ENCODE measurements around the gene HSPA9.

The HSPA9 gene

DNA sequence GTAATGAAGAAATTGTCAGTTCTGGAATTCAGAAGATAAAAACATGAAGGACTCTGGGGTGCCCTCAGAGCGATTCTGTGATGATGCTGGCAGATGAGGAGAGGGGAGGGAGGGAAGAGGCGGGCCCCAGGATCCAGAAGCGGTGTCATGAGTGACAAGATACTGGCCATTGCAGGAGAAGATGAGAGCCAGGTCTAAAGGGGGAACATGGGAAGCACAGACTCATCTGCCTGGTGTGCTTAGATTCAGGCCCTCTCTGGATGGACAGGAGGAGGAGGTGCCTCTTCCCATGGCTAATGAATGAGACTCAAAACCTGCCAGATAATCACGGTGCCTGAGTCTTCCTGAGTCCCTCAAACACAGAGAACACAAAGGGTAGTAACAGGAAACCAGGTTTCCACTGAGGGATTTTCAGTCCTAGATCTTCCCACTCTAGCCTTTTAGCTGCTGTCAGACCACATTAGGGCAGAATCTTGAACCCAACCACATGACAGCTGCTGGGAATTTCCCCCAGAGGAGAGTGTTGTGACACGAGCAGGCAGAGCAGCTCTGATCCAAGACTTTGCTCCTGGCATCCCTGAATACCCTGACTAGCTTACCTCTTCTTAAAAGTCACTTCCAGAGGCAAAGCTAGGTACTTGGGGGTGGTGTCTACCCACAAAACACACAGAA, 28.2 kb upstream of the HSPA9 start:
- Histone ChIP-seq H2AFZ (peak overlapping the region; percentile 38), H3K27ac (no peak overlapping the region), H3K9me3 (ENCODE audit: control insufficient read depth, low read length) (no peaks in the 10 kb centered on the region), H3K4me3 (ENCODE audit: low read depth, low read length) (no peak overlapping the region), H3K36me3 (ENCODE audit: control insufficient read depth, insufficient read depth, low read length) (no peaks in the 10 kb centered on the region), H3K4me2 (ENCODE audit: low read length) (no peak overlapping the region), H3K4me1 (peaks cover 5% of the 10 kb centered on the region), H3K27me3 (ENCODE audit: control insufficient read depth, insufficient read depth, low read length) (no peaks in the 10 kb centered on the region), H3K9ac (no peak overlapping the region), H3K79me2 (no peaks in the 10 kb centered on the region)
- TF ChIP-seq, protein P1, sequence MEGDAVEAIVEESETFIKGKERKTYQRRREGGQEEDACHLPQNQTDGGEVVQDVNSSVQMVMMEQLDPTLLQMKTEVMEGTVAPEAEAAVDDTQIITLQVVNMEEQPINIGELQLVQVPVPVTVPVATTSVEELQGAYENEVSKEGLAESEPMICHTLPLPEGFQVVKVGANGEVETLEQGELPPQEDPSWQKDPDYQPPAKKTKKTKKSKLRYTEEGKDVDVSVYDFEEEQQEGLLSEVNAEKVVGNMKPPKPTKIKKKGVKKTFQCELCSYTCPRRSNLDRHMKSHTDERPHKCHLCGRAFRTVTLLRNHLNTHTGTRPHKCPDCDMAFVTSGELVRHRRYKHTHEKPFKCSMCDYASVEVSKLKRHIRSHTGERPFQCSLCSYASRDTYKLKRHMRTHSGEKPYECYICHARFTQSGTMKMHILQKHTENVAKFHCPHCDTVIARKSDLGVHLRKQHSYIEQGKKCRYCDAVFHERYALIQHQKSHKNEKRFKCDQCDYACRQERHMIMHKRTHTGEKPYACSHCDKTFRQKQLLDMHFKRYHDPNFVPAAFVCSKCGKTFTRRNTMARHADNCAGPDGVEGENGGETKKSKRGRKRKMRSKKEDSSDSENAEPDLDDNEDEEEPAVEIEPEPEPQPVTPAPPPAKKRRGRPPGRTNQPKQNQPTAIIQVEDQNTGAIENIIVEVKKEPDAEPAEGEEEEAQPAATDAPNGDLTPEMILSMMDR (IDR thresholded peaks at IDR 0.05) = no peak

- peaks cover 5% of the 10 kb centered on the region for H3K4me1 ChIP-seq
- TF ChIP-seq, protein P1 (IDR thresholded peaks at IDR 0.05) = no peak
- H3K9ac ChIP-seq = no peak overlapping the region
- H3K4me2 ChIP-seq (ENCODE audit: low read length) = no peak overlapping the region
- no peaks in the 10 kb centered on the region for H3K79me2 ChIP-seq
- H3K27ac ChIP-seq = no peak overlapping the region
- H3K4me3 ChIP-seq (ENCODE audit: low read depth, low read length) = no peak overlapping the region
- H2AFZ ChIP-seq = peak overlapping the region; percentile 42
- no peaks in the 10 kb centered on the region for H3K27me3 ChIP-seq (ENCODE audit: control insufficient read depth, insufficient read depth, low read length)
- H3K36me3 ChIP-seq (ENCODE audit: control insufficient read depth, insufficient read depth, low read length) = no peaks in the 10 kb centered on the region
- H3K9me3 ChIP-seq (ENCODE audit: control insufficient read depth, low read length) = no peaks in the 10 kb centered on the region
Measured at GRCh38 chr5:138602371-138603000, 27.3 kb upstream of the HSPA9 start.

DNA sequence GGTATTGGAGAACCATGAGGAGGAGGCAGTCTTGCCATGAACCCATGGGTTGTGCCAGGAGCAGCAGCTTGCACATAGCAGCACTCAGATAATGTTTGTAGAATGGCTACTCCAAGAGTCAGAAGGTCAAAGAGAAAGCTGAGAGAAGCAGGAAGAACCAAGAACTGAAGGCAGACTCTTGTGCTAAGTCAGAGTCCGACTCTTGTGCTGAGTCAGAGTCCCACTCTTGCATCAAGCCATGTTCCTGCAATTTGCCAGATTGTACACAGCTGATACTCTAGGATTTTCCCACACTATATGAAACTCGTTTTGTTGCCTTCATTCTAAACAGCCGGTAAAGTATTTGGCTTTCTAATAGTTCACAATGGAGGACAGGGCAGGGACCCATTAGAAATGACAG, 26.2 kb upstream of the HSPA9 start:
- H3K9ac ChIP-seq = no peak overlapping the region
- no peaks in the 10 kb centered on the region for H3K36me3 ChIP-seq (ENCODE audit: control insufficient read depth, insufficient read depth, low read length)
- no peak overlapping the region for H3K4me3 ChIP-seq (ENCODE audit: low read depth, low read length)
- H2AFZ ChIP-seq = no peak overlapping the region
- no peaks in the 10 kb centered on the region for H3K9me3 ChIP-seq (ENCODE audit: control insufficient read depth, low read length)
- TF ChIP-seq, protein P1 (IDR thresholded peaks at IDR 0.05) = no peak
- peaks cover 5% of the 10 kb centered on the region for H3K4me1 ChIP-seq
- H3K27me3 ChIP-seq (ENCODE audit: control insufficient read depth, insufficient read depth, low read length) = no peaks in the 10 kb centered on the region
- no peak overlapping the region for H3K27ac ChIP-seq
- H3K79me2 ChIP-seq = no peaks in the 10 kb centered on the region
- H3K4me2 ChIP-seq (ENCODE audit: low read length) = no peak overlapping the region

GRCh38 chr5:138600446-138600845, 25.2 kb upstream of the HSPA9 start:
- Histone ChIP-seq H3K9ac (no peak overlapping the region), H3K27ac (no peak overlapping the region), H3K9me3 (ENCODE audit: control insufficient read depth, low read length) (no peaks in the 10 kb centered on the region), H3K79me2 (no peaks in the 10 kb centered on the region), H3K4me1 (peaks cover 5% of the 10 kb centered on the region), H3K4me2 (ENCODE audit: low read length) (no peak overlapping the region), H3K4me3 (ENCODE audit: low read depth, low read length) (no peak overlapping the region), H3K27me3 (ENCODE audit: control insufficient read depth, insufficient read depth, low read length) (no peaks in the 10 kb centered on the region), H3K36me3 (ENCODE audit: control insufficient read depth, insufficient read depth, low read length) (no peaks in the 10 kb centered on the region), H2AFZ (no peak overlapping the region)
- TF ChIP-seq, protein P1 (IDR thresholded peaks at IDR 0.05) = no peak

Measured in parathyroid adenoma (tissue), 2 donors.